Activated CD4-positive, CD25-positive, alpha-beta regulatory T cell treated with anti-CD3 and anti-CD28 coated beads, Interleukin-2, amount 50 U/mL, for 72 hours (primary cell): ENCODE results near the gene ANXA2R.

Experiments used
- DNase-seq: peaks from one replicate; pipeline ENCODE4 v3.0.0; 2021

The ANXA2R gene

GRCh38 chr5:42994555-42995359 is 45.4 kb downstream of the ANXA2R start:
- DNase-seq, result peak; percentile 86

DNA sequence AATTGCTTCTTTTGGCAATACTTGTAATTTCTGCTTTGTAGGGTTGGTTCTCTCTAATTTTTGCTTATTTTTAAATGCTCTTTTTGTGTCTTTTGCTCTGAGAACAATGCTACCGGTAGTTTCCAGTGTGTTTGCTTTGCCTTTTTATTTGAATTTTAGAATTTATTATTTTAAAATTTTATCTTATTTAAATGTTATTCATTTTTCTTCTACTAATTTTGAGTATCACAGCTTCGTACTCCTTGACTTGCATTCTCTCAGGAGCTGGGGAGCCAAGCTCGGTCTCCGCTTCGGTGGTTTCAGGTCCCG is 45.9 kb downstream of the ANXA2R start:
- no peak for DNase-seq

DNA sequence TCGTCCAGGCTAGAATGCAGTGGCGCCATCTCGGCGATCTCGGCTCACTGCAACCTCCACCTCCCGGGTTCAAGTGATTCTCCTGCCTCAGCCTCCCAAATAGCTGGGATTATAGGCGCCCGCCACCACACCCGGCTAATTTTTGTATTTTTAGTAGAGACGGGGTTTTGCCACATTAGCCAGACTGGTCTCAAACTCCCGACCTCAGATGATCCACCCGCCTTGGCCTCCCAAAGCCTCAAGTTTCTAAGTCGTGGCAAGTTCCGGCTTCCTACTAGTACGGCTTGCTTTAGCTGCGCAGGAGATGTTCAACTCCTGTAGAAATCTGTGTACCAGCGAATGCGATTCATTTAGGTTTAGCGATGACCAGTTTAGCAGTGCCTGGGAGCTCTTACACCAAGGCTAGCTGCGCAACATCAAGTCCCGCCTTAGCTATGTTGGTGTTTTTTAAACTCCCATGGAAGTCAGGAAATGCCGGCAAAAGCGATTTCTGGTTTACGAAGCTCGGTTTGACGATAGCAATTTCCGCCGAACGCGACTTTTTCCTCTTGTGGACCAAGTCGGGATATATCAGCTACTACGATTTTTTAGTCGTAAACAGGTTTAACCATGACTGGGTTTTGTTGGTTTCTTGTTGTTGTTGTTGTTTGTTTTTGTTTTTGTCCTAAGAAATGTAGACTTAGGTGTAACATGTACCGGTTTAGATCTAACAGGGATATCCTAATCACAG is 46.4 kb downstream of the ANXA2R start:
- DNase-seq, result peak; percentile 57

DNA sequence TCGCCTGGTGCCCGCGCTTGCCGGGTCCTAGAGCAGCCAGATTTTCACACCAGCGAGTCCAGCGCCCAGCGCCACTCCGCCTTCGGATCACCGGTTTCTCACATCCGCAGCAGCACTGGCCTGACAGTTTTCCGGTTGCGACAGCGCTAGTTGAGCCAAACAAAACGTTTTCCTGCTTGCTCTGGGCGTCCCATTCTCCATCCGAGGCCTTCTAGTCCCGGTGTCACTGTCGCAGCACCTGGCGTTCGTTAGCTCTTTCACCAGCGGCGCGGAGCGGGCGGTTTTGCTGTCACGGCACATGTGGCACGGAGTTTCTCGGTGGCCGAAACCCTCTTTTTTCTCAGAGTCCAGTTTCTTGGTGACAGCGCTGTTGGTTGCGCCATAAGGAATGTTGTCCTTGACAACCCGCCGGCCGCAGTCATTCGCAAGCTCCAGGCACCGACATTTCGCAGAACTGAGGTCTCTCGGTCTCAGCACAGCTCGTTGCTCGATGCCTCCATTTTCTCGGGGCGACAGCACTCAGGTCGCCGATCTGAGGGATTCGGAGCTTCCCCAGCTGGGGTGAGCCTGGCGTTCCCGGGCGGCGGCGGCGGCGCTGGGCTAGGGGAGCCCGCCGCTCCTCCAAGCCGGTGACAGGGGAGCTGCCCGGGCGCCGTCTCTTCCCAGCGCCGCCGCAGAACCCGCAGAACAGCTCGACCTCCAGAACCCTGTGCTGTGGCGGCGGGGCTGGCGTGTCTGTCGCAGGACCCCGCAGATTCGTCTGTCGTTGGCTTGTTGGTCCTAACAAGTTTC is 47.8 kb downstream of the ANXA2R start:
- DNase-seq, result peak; percentile 73

DNA sequence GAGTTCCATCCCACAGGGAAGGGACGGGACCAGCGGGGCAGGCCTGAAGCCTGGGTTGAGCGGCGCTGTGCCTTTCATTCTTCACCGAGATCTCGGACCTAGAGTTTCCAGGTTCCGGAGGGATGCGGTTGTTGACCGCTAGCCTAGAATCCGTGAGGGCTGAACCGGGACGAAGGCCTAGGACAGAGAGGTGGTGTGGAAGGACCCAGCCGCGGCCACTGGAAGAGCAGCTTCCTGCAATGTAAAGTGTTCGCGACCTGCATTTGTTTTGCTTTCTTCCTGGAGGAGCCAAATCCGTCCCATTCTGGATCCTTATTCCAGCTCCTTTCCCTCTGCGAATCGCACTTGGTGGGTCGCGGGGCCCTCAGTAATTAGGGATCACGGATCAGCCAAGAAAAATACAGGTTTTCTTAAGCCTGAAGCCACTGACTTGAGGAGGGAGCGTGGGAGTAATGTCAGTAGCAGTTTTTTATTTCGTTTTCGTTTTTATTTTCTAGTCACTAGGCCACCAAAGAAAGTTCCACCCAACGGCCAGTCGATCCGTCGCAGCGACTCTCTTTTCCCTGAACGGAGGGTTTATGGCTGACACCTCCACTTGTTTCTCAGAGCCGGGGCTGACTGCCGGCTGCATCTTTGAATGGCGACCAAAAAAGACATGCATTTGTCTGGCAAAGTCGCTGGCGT is 48.6 kb downstream of the ANXA2R start:
- no peak for DNase-seq

GRCh38 chr5:42990892-42991291 is 49.2 kb downstream of the ANXA2R start:
- no peak for DNase-seq
